Measurements from ENCODE around the gene PEX11A. TPM values are rescaled to one million over a fixed set of nuclear protein-coding genes. Genes with fewer than 3 reads are reported as not detected.

PEX11A gene
- total RNA-seq, 4 donors from 2014 or later, result 18.4 to 134 (median 29.9) TPM

DNA sequence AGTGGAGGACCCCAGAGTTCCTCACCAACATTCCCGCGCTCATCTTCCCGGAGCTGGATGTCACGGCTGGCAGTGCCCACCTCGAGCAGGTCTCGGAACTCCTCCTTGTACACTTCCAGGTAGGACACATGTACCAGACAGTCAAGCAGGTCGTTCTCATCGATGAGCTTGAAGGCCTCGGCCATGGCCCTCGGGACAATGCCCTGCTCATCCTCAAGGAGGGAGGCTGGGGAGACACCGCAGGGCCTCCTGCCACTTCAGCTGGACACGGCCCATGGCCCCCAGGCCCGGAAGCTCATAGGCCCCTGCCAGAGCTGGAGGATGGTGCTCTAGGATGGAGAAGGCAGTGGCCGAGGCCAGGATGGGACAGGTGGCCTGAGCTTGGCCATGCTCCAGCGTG is 40.8 kb downstream of the PEX11A start:
- ATAC-seq (ENCODE audit: low FRiP score) (no peak), DNase-seq (ENCODE audit: low spot score) (peak; percentile 18)
- TF ChIP-seq CTCF (IDR thresholded peaks at IDR 0.05), result no peak

DNA sequence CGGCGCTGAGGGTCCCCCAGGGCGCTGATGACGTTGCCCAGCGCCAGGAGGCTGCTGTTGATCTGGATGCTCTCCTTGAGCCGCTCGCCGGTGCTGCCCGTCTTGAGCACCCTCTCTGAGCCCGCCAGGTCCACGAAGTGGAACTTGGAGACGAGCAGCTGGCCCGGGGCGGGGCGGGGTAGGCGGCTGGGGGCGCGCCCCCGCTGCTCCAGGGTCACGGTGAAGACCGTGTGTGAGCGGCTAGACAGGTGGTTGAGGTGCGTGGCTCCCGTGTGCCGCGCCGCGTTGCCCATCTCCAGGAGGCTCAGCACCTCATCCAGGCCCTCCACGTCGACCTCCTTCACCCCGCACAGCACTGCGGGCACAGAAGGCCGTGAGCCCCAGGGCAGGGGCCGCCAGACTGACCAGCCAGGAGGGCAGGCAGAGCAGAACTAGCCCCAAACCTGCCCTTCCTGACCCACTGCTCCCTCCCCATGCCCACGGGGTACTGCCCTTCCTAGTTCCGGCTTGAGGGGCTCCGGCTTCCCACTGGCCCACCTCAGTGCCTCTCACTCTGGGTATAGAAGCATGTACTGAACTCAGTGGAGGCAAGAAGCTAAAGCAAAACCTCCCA is 41.4 kb downstream of the PEX11A start:
- no peak for ATAC-seq (ENCODE audit: low FRiP score)
- DNase-seq (ENCODE audit: low spot score), result peak; percentile 12
- no peak for TF ChIP-seq CTCF (IDR thresholded peaks at IDR 0.05)

DNA sequence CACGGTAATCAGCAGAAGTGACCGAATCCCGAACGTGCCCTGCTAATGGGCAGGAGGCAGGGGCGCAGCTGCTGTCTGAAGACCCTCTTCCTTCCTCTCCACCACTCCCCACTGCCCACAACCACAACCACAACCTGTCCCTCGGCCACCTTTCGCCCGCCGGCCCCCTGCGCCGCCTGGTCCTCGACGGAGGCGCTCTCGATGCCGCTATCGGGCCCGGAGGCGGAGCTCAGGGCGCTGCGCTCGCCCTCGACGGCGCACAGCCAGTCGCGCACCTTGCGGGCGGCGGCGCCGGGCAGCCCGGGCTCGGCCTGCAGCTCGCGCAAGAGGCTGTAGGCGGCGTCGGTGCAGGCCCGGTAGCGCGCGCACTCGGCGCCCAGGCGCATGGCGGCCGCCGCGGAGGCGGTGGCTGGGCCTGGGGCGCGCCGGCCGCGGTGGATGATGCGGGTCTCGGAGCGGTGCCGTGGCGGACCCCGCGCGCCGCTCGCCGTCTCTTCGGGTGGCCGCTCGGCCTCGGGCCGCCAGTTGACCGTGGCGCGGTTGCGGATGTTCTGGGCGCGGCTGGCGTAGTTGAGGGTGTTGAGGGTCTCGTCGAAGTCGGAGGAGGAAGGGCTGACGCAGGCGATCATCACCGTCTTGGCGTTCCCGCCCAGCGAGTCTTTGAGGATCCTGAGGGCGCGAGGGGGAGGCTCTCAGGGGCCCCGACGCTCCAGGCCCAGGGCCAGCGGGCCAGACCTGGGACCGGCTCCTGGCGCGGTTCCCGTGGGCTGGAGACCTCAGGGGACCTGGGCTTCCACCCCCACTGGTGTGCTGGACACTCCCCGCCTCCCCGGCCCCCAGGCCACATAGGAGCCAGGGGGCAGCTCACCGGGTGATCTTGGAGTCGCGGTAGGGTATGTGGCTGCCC is 42.2 kb downstream of the PEX11A start:
- TF ChIP-seq CTCF (IDR thresholded peaks at IDR 0.05), result no peak

GRCh38 chr15:89647191-89647851 is 43.2 kb downstream of the PEX11A start:
- peak; percentile 60 for ATAC-seq (ENCODE audit: low FRiP score)
- DNase-seq (ENCODE audit: low spot score), result peak; percentile 96
- peak in 1 of 3 donors; percentile 71 for TF ChIP-seq CTCF (IDR thresholded peaks at IDR 0.05)

More for the DNA sequence above, 42.2 kb downstream of the PEX11A start:
- no peak for DNase-seq (ENCODE audit: low spot score)
- ATAC-seq (ENCODE audit: low FRiP score), result no peak

DNA sequence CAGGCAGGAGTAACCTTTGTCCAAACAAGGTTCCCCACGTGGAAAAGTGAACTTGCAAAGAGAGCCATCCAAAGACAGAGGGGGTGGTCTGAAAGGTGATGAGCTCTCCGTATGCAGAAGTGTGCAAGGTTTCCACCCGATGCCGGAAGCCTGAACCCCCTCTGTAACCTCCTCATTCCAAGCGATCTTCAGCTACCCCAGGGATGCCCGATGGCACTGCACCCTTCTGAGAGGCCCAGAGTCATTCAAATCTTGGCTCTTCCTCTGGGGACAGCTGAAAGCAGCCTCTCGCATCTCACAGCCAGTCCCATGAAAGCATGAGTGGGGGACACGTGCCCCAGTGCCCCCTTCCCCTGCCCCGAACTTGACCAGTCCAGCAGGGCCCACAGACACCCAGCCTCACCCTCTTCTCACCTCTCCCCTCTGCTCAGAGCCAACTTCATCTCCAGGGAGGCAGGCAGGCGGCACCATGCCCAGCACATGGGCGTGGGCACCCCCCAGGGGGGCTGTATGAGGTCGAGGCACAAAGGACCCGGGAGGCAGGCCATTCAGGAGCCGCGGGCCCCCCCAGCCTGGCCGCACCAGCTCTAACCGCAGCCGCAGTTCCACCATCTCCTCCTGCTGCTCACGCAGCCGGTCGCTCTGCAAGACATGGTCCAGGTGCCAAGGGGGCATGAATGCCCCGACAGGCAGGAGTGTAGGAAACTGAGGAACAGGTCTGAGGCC is 44.0 kb downstream of the PEX11A start:
- DNase-seq (ENCODE audit: low spot score) (peak; percentile 9), ATAC-seq (ENCODE audit: low FRiP score) (no peak)
- no peak for TF ChIP-seq CTCF (IDR thresholded peaks at IDR 0.05)

DNA sequence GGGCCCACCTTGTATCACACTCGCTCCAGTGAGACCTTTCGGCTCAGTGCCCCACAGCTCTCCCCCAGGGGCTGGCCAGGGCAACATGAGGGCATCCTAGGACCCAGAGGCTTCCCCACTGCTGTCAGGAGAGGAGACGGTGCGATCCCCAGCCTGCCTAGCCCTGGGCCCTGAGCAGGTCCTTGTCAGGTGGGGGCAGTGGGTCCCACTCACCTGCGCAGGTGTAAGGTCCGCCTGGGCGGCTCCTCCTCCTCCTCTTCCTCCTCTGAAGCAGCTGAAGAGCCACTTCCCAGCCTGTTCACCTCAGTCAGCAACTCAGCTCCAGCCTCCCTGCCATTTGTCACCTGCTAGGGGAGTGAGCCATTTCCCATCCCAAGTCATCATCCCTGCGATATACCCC is 44.9 kb downstream of the PEX11A start:
- TF ChIP-seq CTCF (IDR thresholded peaks at IDR 0.05), result no peak
- no peak for ATAC-seq (ENCODE audit: low FRiP score)
- peak; percentile 1 for DNase-seq (ENCODE audit: low spot score)

All from omental fat pad (tissue), 4 donors.